ENCODE data around the gene PTGDS. TPM values are rescaled to one million over a fixed set of nuclear protein-coding genes. Genes with fewer than 3 reads are reported as not detected.
A peak's percentile ranks its signal among the peaks of the same experiment; 100 is the strongest.

PTGDS gene
- total and polyA plus RNA-seq, 9 of the 15 experiments (the other 6 are each of a cell fraction or from before 2014, with no cell fraction given): 0.46 to 7.1 (median 2.0) TPM

DNA sequence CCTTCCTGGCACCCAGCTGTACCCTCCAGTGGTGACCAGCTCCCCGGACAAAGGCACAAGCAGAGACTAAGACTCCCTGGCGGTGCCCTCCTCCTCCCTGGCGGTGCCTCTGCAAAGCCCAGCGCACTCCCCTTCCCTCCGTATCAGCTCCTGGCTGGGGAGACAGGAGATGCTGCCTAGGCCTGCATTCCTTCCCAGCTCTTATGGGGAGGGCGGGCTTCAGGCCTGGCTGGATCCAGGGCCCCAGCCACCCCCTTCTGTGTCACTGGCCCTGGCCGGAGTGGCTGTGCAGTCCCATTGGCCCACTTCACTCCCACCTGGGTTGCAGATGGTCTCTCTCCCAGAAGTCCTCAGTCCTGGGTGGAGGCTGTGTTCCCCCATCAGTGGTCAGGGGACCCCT is 18.8 kb upstream of the PTGDS start (continued):
- TF ChIP-seq, protein P1, sequence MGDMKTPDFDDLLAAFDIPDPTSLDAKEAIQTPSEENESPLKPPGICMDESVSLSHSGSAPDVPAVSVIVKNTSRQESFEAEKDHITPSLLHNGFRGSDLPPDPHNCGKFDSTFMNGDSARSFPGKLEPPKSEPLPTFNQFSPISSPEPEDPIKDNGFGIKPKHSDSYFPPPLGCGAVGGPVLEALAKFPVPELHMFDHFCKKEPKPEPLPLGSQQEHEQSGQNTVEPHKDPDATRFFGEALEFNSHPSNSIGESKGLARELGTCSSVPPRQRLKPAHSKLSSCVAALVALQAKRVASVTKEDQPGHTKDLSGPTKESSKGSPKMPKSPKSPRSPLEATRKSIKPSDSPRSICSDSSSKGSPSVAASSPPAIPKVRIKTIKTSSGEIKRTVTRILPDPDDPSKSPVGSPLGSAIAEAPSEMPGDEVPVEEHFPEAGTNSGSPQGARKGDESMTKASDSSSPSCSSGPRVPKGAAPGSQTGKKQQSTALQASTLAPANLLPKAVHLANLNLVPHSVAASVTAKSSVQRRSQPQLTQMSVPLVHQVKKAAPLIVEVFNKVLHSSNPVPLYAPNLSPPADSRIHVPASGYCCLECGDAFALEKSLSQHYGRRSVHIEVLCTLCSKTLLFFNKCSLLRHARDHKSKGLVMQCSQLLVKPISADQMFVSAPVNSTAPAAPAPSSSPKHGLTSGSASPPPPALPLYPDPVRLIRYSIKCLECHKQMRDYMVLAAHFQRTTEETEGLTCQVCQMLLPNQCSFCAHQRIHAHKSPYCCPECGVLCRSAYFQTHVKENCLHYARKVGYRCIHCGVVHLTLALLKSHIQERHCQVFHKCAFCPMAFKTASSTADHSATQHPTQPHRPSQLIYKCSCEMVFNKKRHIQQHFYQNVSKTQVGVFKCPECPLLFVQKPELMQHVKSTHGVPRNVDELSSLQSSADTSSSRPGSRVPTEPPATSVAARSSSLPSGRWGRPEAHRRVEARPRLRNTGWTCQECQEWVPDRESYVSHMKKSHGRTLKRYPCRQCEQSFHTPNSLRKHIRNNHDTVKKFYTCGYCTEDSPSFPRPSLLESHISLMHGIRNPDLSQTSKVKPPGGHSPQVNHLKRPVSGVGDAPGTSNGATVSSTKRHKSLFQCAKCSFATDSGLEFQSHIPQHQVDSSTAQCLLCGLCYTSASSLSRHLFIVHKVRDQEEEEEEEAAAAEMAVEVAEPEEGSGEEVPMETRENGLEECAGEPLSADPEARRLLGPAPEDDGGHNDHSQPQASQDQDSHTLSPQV (IDR thresholded peaks at IDR 0.05): no peak

DNA sequence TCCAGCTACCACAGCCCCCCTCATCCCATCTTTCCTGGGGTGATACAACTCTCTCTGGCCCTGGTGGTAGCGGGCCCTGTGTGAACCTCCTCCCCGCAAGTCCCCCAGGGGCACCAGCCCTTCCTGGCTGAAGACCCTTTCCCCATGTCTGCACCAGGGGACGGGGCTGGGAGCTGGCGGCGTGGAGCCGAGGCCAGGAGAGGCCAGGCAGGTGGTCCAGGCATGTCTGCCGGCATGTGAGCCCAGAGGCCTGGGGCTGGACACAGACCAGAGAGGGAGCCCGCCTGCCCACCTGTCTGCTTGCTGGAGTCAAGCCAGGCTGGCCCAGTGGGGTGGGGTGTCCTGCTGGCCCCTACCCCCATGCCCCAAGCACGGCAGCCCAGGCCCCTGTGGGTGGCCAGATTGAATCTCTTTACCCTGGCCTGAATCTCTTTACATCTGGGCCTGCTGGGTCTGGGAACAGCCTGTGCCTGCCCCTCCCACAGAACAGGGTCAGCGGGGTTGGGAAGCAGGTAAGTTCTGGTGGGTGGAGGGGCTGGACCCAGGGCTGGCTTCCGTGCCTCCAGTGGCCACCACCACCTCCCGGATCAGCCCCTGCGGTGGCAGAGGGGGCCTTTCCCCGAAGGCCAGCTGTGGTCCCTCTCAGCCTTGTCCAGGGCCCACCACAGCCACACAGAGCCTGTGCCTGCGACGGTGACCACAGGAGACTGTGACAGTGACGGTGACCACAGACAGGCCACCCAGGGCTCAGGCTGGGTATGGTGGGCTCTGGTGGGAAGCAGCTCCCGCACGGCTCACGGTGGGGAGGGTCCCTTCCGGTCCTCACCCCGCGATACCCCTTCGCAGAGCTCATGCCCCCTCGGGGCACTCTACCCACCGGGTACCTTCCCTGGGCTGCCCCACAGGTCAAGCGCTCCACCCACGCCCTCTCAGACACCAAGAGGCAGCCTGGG is 18.1 kb upstream of the PTGDS start:
- Histone ChIP-seq H3K4me1 (replicated peaks in 1 of 2; ENCODE audit: control insufficient read depth in 2 of 2, insufficient read depth in 2 of 2, low read length in 2 of 2) (peaks cover 11 to 72% of the 10 kb centered on the region in 2 experiments; a peak in 4 of 5 replicates), H3K27me3 (ENCODE audit: control insufficient read depth in 2 of 2, insufficient read depth in 2 of 2, low read length in 2 of 2) (peaks cover 2 to 7% of the 10 kb centered on the region in 2 experiments; a peak in 3 of 5 replicates), H2AFZ (ENCODE audit: low read depth, low read length) (no peak overlapping the region), H3K9me3 (replicated peaks; ENCODE audit: control insufficient read depth, insufficient read depth, low read depth, low read length) (no peaks in the 10 kb centered on the region), H3K9ac (ENCODE audit: insufficient read depth in 1 of 2, low read depth in 2 of 2, low read length in 2 of 2) (peak overlapping the region in 1 of 2 experiments; percentile 76; a peak in 2 of 4 replicates), H3K4me2 (ENCODE audit: insufficient read depth, low read length) (no peak overlapping the region), H4K20me1 (replicated peaks; ENCODE audit: control insufficient read depth, insufficient read depth, low read length) (0 out of 2 replicates have a peak, but pooled peaks cover 4% of the 10 kb centered on the region), H3K79me2 (ENCODE audit: control insufficient read depth, insufficient read depth, low read length) (no peaks in the 10 kb centered on the region), H3K36me3 (ENCODE audit: control insufficient read depth, insufficient read depth, low read length) (no peaks in the 10 kb centered on the region), H3K9me1 (ENCODE audit: control insufficient read depth, insufficient read depth, low read length) (no peaks in the 10 kb centered on the region), H3K27ac (ENCODE audit: extremely low read depth, low read depth, low read length) (no peak overlapping the region), H3K4me3 (no peak overlapping the region)
- intact Hi-C loops (cut with micrococcal nuclease): no loop called here
- BruUV-seq (replicated peaks): no TSS peak
- POLR2A ChIA-PET: interaction anchor here (0.6 to 0.8 kb wide), 2 partner anchors 11 to 24 kb away, joined by 3 to 7 read pairs; no protein-coding TSS in a partner anchor
- FAIRE-seq (no peak), ATAC-seq (no peak), DNase-seq (ENCODE audit: extremely low read depth in 1 of 4, low spot score in 3 of 4) (no peak)
- in situ Hi-C loops (cut with MboI): no loop called here
- CTCF ChIA-PET (ENCODE audit: low intra/inter-chr PET ratio): no interaction called here
- 52% methylated on average over 27 of the region's 28 CpGs for WGBS (ENCODE audit: insufficient coverage, low coverage, missing lambda C conversion rate)
- TF ChIP-seq RB1 (IDR thresholded peaks at IDR 0.05; ENCODE audit: low read depth) (no peak), ATF1 (CRISPR knock-in tag; IDR thresholded peaks at IDR 0.05) (no peak), ATF1 (tag; IDR thresholded peaks at IDR 0.05) (no peak), HMGN3 (IDR thresholded peaks at IDR 0.05; ENCODE audit: borderline replicate concordance, extremely low read depth, insufficient read length, low read depth, low read length) (no peak), DDX20 (tag; IDR thresholded peaks at IDR 0.05; ENCODE audit: low read depth) (no peak), ZNF778 (CRISPR knock-in tag; IDR thresholded peaks at IDR 0.05) (no peak), CBX2 (IDR thresholded peaks at IDR 0.05; ENCODE audit: insufficient read depth, low read length, poor library complexity, severe bottlenecking) (no peak), ZNF445 (CRISPR knock-in tag; IDR thresholded peaks at IDR 0.05; ENCODE audit: low read depth) (no peak)
- TF ChIP-seq, protein P2, sequence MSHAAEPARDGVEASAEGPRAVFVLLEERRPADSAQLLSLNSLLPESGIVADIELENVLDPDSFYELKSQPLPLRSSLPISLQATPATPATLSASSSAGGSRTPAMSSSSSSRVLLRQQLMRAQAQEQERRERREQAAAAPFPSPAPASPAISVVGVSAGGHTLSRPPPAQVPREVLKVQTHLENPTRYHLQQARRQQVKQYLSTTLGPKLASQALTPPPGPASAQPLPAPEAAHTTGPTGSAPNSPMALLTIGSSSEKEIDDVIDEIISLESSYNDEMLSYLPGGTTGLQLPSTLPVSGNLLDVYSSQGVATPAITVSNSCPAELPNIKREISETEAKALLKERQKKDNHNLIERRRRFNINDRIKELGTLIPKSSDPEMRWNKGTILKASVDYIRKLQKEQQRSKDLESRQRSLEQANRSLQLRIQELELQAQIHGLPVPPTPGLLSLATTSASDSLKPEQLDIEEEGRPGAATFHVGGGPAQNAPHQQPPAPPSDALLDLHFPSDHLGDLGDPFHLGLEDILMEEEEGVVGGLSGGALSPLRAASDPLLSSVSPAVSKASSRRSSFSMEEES (CRISPR knock-in tag; IDR thresholded peaks at IDR 0.05): no peak
- TF ChIP-seq, protein P3, sequence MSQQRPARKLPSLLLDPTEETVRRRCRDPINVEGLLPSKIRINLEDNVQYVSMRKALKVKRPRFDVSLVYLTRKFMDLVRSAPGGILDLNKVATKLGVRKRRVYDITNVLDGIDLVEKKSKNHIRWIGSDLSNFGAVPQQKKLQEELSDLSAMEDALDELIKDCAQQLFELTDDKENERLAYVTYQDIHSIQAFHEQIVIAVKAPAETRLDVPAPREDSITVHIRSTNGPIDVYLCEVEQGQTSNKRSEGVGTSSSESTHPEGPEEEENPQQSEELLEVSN (IDR thresholded peaks at IDR 0.05; ENCODE audit: borderline replicate concordance in 1 of 2, extremely low read depth in 1 of 2, insufficient read depth in 1 of 2, insufficient read length in 1 of 2, low read depth in 1 of 2, low read length in 1 of 2, poor library complexity in 1 of 2, severe bottlenecking in 1 of 2): no peak
